A673 (cell line): ENCODE data around the gene BCAR1. TPM values are rescaled to one million over a fixed set of nuclear protein-coding genes. Genes with fewer than 3 reads are reported as not detected.

Experiments
- BruUV-seq: library from RNA; stranded (reverse); fragments of 400-500 nt; replicated peaks from 2 replicates; lab custom pipeline; 2021; lab: Mats Ljungman, UMichigan
- CTCF ChIA-PET: fragments of 300-600 bp; sonication (Branson Sonifier 250); formaldehyde crosslinking; loops from one replicate; lab custom pipeline; 2022; ENCODE audit warnings: antibody characterized with exemption; lab: Charles Lee
- POLR2A ChIA-PET: fragments of 300-600 bp; sonication (Branson Sonifier 250); formaldehyde crosslinking; loops from one replicate; lab custom pipeline; 2022; ENCODE audit warnings: antibody characterized with exemption; ENCODE audit not compliant: low non-redundant PET; lab: Charles Lee
- DNase-seq: peaks from one replicate; pipeline ENCODE4 v3.0.0-alpha.2; 2015; ENCODE audit warnings: low spot score
- H3K27ac ChIP-seq: fragments of 200-600 bp; sonication (generic); 2 replicates; pipeline ENCODE4 v1.5.1; 2016; ENCODE audit warnings: mixed run types, low read depth, mild to moderate bottlenecking, mixed read lengths, antibody characterized with exemption, low read length; ENCODE audit not compliant: poor library complexity, severe bottlenecking
- H3K27me3 ChIP-seq: fragments of 200-600 bp; sonication (generic); replicated peaks from 2 replicates; pipeline ENCODE4 v1.6.1; 2017; ENCODE audit warnings: mixed run types, low read depth, mild to moderate bottlenecking, mixed read lengths, antibody characterized with exemption, low read length; ENCODE audit not compliant: insufficient read depth, poor library complexity
- H3K36me3 ChIP-seq: fragments of 200-600 bp; sonication (generic); 2 replicates; pipeline ENCODE4 v1.6.1; 2016; ENCODE audit warnings: mixed run types, mild to moderate bottlenecking, mixed read lengths, antibody characterized with exemption, low read length; ENCODE audit not compliant: insufficient read depth, poor library complexity, severe bottlenecking
- H3K4me1 ChIP-seq: fragments of 200-600 bp; sonication (generic); 2 replicates; pipeline ENCODE4 v1.6.1; 2017; ENCODE audit warnings: mixed run types, mild to moderate bottlenecking, mixed read lengths, antibody characterized with exemption, low read length; ENCODE audit not compliant: insufficient read depth, poor library complexity, severe bottlenecking
- H3K4me3 ChIP-seq: fragments of 200-600 bp; sonication (generic); 2 replicates; pipeline ENCODE4 v1.5.1; 2016; ENCODE audit warnings: low read depth, mixed run types, mild to moderate bottlenecking, mixed read lengths, low read length; ENCODE audit not compliant: poor library complexity, severe bottlenecking
- H3K9me3 ChIP-seq: fragments of 200-600 bp; sonication (generic); 2 replicates; pipeline ENCODE4 v1.6.1; 2016; ENCODE audit warnings: mixed run types, low read depth, mild to moderate bottlenecking, mixed read lengths, antibody characterized with exemption, low read length; ENCODE audit not compliant: poor library complexity, severe bottlenecking
- CTCF ChIP-seq: fragments of 300-800, 200-600 bp; sonication (generic); conservative IDR thresholded peaks from 2 replicates; pipeline ENCODE4 v1.5.1; 2017; ENCODE audit warnings: low read depth, mild to moderate bottlenecking, antibody characterized with exemption, low read length, moderate library complexity, mixed read lengths
- EZH2 ChIP-seq: fragments of 200-600 bp; sonication (generic); IDR thresholded peaks from 2 replicates; pipeline ENCODE4 v1.6.1; 2017; ENCODE audit warnings: borderline replicate concordance, low read depth, mild to moderate bottlenecking, mixed read lengths, antibody characterized with exemption, low read length; ENCODE audit not compliant: poor library complexity, severe bottlenecking
- intact Hi-C: fragments of 100-400 bp; cut with micrococcal nuclease; formaldehyde crosslinking; loops from one replicate; pipeline ENCODE4 v1.10.0; 2022; ENCODE audit not compliant: unreplicated experiment
- total RNA-seq: library from RNA; stranded (reverse); gene quantifications from 2 replicates; pipeline ENCODE4 v1.2.3, GENCODE V29; 2021

The BCAR1 gene
- total RNA-seq, 1 experiment from 2014 or later: 42.2 TPM

- peak overlapping the region; percentile 67 for H3K27ac ChIP-seq
- TF ChIP-seq EZH2 (no peak), CTCF (no peak)
- ChIA-PET CTCF (no interaction called here), POLR2A (no interaction called here)
- intact Hi-C loops: no loop called here
- no peak overlapping the region for H3K4me3 ChIP-seq
- no peak for DNase-seq
- H3K27me3 ChIP-seq: no peaks in the 10 kb centered on the region
- no TSS peak for BruUV-seq
- peaks cover 33% of the 10 kb centered on the region for H3K4me1 ChIP-seq
- peaks cover 11% of the 10 kb centered on the region for H3K36me3 ChIP-seq
- H3K9me3 ChIP-seq: no peaks in the 10 kb centered on the region
Measured at GRCh38 chr16:75293173-75293572, 41.7 kb upstream of the BCAR1 start.

- no TSS peak for BruUV-seq
- DNase-seq: no peak
- Histone ChIP-seq H3K27me3 (no peaks in the 10 kb centered on the region), H3K9me3 (no peaks in the 10 kb centered on the region), H3K27ac (no peak overlapping the region), H3K4me3 (no peak overlapping the region), H3K36me3 (peaks cover 11% of the 10 kb centered on the region), H3K4me1 (peaks cover 33% of the 10 kb centered on the region)
- CTCF ChIA-PET: no interaction called here
- intact Hi-C loops: no loop called here
- no peak for TF ChIP-seq CTCF
- no peak for TF ChIP-seq EZH2
- POLR2A ChIA-PET: no interaction called here
Measured at GRCh38 chr16:75292691-75293090, 41.3 kb upstream of the BCAR1 start.

GRCh38 chr16:75289189-75289588 lies 37.8 kb upstream of the BCAR1 start:
- Histone ChIP-seq H3K27me3 (no peaks in the 10 kb centered on the region), H3K9me3 (no peaks in the 10 kb centered on the region), H3K27ac (peak overlapping the region; percentile 24), H3K4me3 (no peak overlapping the region), H3K4me1 (peaks cover 20% of the 10 kb centered on the region), H3K36me3 (peaks cover 11% of the 10 kb centered on the region)
- DNase-seq: no peak
- intact Hi-C loops: no loop called here
- BruUV-seq: no TSS peak
- TF ChIP-seq CTCF: no peak
- no peak for TF ChIP-seq EZH2
- ChIA-PET CTCF (no interaction called here), POLR2A (no interaction called here)
